H1 (cell line): ENCODE data around the gene CHST1. TPM values are rescaled to one million over a fixed set of nuclear protein-coding genes. Genes with fewer than 3 reads are reported as not detected.

Source experiments
- CTCF ChIA-PET: fragments of 300-600 bp; sonication (Branson Sonifier 250); formaldehyde crosslinking; loops from one replicate; lab custom pipeline; 2021; ENCODE audit not compliant: partially characterized antibody; lab: Charles Lee
- POLR2A ChIA-PET: fragments of 300-600 bp; sonication (Branson Sonifier 250); formaldehyde crosslinking; loops from one replicate; lab custom pipeline; 2021; ENCODE audit warnings: inconsistent platforms; ENCODE audit not compliant: partially characterized antibody; lab: Charles Lee
- DNase-seq, 2 experiments: peaks; one replicate each; pipeline versions ENCODE4 v3.0.0 to v3.0.0-alpha.2; 2010 to 2022; ENCODE audit warnings: low spot score in 2 of 2, low read depth in 1 of 2, mixed read lengths in 1 of 2
- FAIRE-seq: peaks from 2 replicates; lab custom pipeline; 2011; peaks lifted over from hg19 to GRCh38; lab: Jason Lieb, UNC
- H2AFZ ChIP-seq: 2 replicates; pipeline ENCODE4 v1.8.1; 2012; ENCODE audit warnings: low read length, inconsistent platforms
- H2AK5ac ChIP-seq: 2 replicates; pipeline ENCODE4 v1.6.1; 2013; ENCODE audit warnings: low read depth, low read length
- H2BK120ac ChIP-seq: replicated peaks from 2 replicates; pipeline ENCODE3; 2013; ENCODE audit warnings: low read depth, low read length, inconsistent platforms
- H2BK12ac ChIP-seq: 2 replicates; pipeline ENCODE4 v1.6.1; 2013; ENCODE audit warnings: low read depth, low read length
- H2BK15ac ChIP-seq: 2 replicates; pipeline ENCODE4 v1.6.1; 2013; ENCODE audit warnings: low read length
- H2BK20ac ChIP-seq: 2 replicates; pipeline ENCODE4 v1.6.1; 2013; ENCODE audit warnings: low read length
- H2BK5ac ChIP-seq: 2 replicates; pipeline ENCODE4 v1.6.1; 2013; ENCODE audit warnings: low read depth, low read length
- H3K14ac ChIP-seq: 2 replicates; pipeline ENCODE4 v1.6.1; 2013; ENCODE audit warnings: inconsistent platforms; ENCODE audit not compliant: insufficient read length
- H3K18ac ChIP-seq: 2 replicates; pipeline ENCODE4 v1.6.1; 2013; ENCODE audit warnings: low read length; ENCODE audit errors: extremely low read depth
- H3K23ac ChIP-seq: 2 replicates; pipeline ENCODE4 v1.6.1; 2013; ENCODE audit warnings: inconsistent platforms; ENCODE audit not compliant: insufficient read length
- H3K23me2 ChIP-seq: 2 replicates; pipeline ENCODE4 v1.6.1; 2013; ENCODE audit warnings: low read depth, low read length
- H3K27ac ChIP-seq: 2 replicates; pipeline ENCODE4 v1.6.1; 2011; ENCODE audit warnings: low read depth, low read length, inconsistent platforms
- H3K27me3 ChIP-seq, 4 experiments: replicated peaks in 1 of 4; 1 replicate in 1 of 4; 2 replicates in 3 of 4; pipeline versions ENCODE4 v1.6.1 to v1.8.1; 2011 to 2013; ENCODE audit warnings: low read length in 3 of 4, mild to moderate bottlenecking in 3 of 4, inconsistent platforms in 2 of 4, mixed read lengths in 2 of 4, moderate library complexity in 1 of 4; ENCODE audit not compliant: control insufficient read depth in 3 of 4, insufficient read depth in 3 of 4; ENCODE audit errors: extremely low read depth in 1 of 4
- H3K36me3 ChIP-seq, 4 experiments: 2 replicates each; pipeline versions ENCODE4 v1.6.1 to v1.8.1; 2011 to 2013; ENCODE audit warnings: mild to moderate bottlenecking in 4 of 4, low read length in 3 of 4, moderate library complexity in 2 of 4, control low read depth in 1 of 4, inconsistent platforms in 1 of 4; ENCODE audit not compliant: insufficient read depth in 4 of 4, control insufficient read depth in 2 of 4
- H3K4ac ChIP-seq: replicated peaks from 2 replicates; pipeline ENCODE3; 2013; ENCODE audit warnings: low read length, low read depth, mixed read lengths, inconsistent platforms; ENCODE audit not compliant: insufficient read length
- H3K4me1 ChIP-seq, 4 experiments: replicated peaks in 1 of 4; 1 replicate in 1 of 4; 2 replicates in 3 of 4; pipeline versions ENCODE4 v1.6.1 to v1.8.1; 2011 to 2013; ENCODE audit warnings: low read length in 3 of 4, inconsistent platforms in 2 of 4, mixed read lengths in 1 of 4; ENCODE audit not compliant: insufficient read depth in 4 of 4, control insufficient read depth in 3 of 4
- H3K4me2 ChIP-seq, 2 experiments: 2 replicates each; pipeline versions ENCODE4 v1.6.1 to v1.8.1; 2011 to 2013; ENCODE audit warnings: low read depth in 2 of 2, low read length in 2 of 2, control low read depth in 1 of 2, inconsistent platforms in 1 of 2, mild to moderate bottlenecking in 1 of 2; ENCODE audit not compliant: insufficient read depth in 1 of 2
- H3K4me3 ChIP-seq, 4 experiments: fragments of 200-600, 300-600 bp in 1 of 4; sonication (generic), shearing (Covaris generic), sonication (Bioruptor Twin) in 1 of 4; 2 replicates each; pipeline versions ENCODE4 v1.5.1 to v1.8.1; 2011 to 2016; ENCODE audit warnings: low read length in 4 of 4, low read depth in 3 of 4, control low read depth in 2 of 4, inconsistent platforms in 2 of 4, mild to moderate bottlenecking in 2 of 4, mixed read lengths in 1 of 4, moderate library complexity in 1 of 4; ENCODE audit not compliant: insufficient read depth in 2 of 4; ENCODE audit errors: extremely low read depth in 1 of 4
- H3K56ac ChIP-seq: replicated peaks from 2 replicates; pipeline ENCODE3; 2013; ENCODE audit warnings: low read depth, mild to moderate bottlenecking, mixed read lengths, low read length, inconsistent platforms; ENCODE audit not compliant: insufficient read length
- H3K79me1 ChIP-seq: 2 replicates; pipeline ENCODE4 v1.6.1; 2013; ENCODE audit warnings: low read depth, low read length, control low read depth
- H3K79me2 ChIP-seq, 2 experiments: 2 replicates each; pipeline versions ENCODE4 v1.6.1 to v1.8.1; 2012 to 2013; ENCODE audit warnings: low read length in 2 of 2, mild to moderate bottlenecking in 2 of 2, inconsistent platforms in 1 of 2; ENCODE audit not compliant: insufficient read depth in 2 of 2, control insufficient read depth in 1 of 2
- H3K9ac ChIP-seq, 4 experiments: replicated peaks in 1 of 4; 1 replicate in 1 of 4; 2 replicates in 3 of 4; pipeline versions ENCODE4 v1.6.1 to v1.8.1; 2011 to 2013; ENCODE audit warnings: low read depth in 3 of 4, low read length in 3 of 4, control low read depth in 2 of 4, mild to moderate bottlenecking in 2 of 4, moderate library complexity in 2 of 4, inconsistent platforms in 1 of 4; ENCODE audit errors: extremely low read depth in 1 of 4
- H3K9me3 ChIP-seq, 2 experiments: 2 replicates each; pipeline versions ENCODE4 v1.6.1 to v1.8.1; 2012 to 2013; ENCODE audit warnings: mild to moderate bottlenecking in 2 of 2, moderate library complexity in 2 of 2, control low read depth in 1 of 2, inconsistent platforms in 1 of 2, low read depth in 1 of 2, low read length in 1 of 2, mixed read lengths in 1 of 2; ENCODE audit not compliant: insufficient read depth in 2 of 2
- H4K20me1 ChIP-seq, 2 experiments: replicated peaks in 1 of 2; 2 replicates each; pipeline versions ENCODE3 to v1.8.1; 2011 to 2013; ENCODE audit warnings: inconsistent platforms in 2 of 2, low read length in 2 of 2, mild to moderate bottlenecking in 1 of 2; ENCODE audit not compliant: insufficient read depth in 2 of 2, control insufficient read depth in 1 of 2
- H4K5ac ChIP-seq: 2 replicates; pipeline ENCODE4 v1.6.1; 2013; ENCODE audit warnings: low read length, low read depth, mixed read lengths, inconsistent platforms; ENCODE audit not compliant: insufficient read length
- H4K8ac ChIP-seq: 2 replicates; pipeline ENCODE4 v1.8.0; 2013; ENCODE audit warnings: mild to moderate bottlenecking, moderate library complexity, low read length, inconsistent platforms; ENCODE audit not compliant: insufficient read depth; ENCODE audit errors: extremely low read depth
- H4K91ac ChIP-seq: replicated peaks from 2 replicates; pipeline ENCODE3; 2013; ENCODE audit warnings: low read length, mixed read lengths, inconsistent platforms; ENCODE audit not compliant: insufficient read length
- BACH1 ChIP-seq: IDR thresholded peaks from 2 replicates; pipeline ENCODE4 v1.6.1; 2012; ENCODE audit warnings: low read length, improper control_type of control experiment
- FOSL1 ChIP-seq: IDR thresholded peaks from 2 replicates; pipeline ENCODE4 v1.6.1; 2011; ENCODE audit warnings: mild to moderate bottlenecking, low read depth, low read length, moderate library complexity; ENCODE audit not compliant: insufficient read depth
- MAFK ChIP-seq: IDR thresholded peaks from 2 replicates; pipeline ENCODE4 v1.6.1; 2012; ENCODE audit warnings: low read depth, mild to moderate bottlenecking, improper control_type of control experiment, low read length
- RAD21 ChIP-seq, 2 experiments: IDR thresholded peaks in 1 of 2; conservative IDR thresholded peaks in 1 of 2; 2 replicates each; pipeline ENCODE4 v1.6.1; 2011; ENCODE audit warnings: low read depth in 2 of 2, low read length in 2 of 2, improper control_type of control experiment in 1 of 2, inconsistent platforms in 1 of 2, mild to moderate bottlenecking in 1 of 2, moderate library complexity in 1 of 2
- SP2 ChIP-seq: IDR thresholded peaks from 2 replicates; pipeline ENCODE4 v1.6.1; 2012; ENCODE audit warnings: mild to moderate bottlenecking, low read length, inconsistent platforms
- SRF ChIP-seq: IDR thresholded peaks from 2 replicates; pipeline ENCODE4 v1.6.1; 2011; ENCODE audit warnings: mild to moderate bottlenecking, low read depth, low read length, moderate library complexity
- TAF7 ChIP-seq: optimal IDR thresholded peaks from 2 replicates; pipeline ENCODE3; 2011; ENCODE audit warnings: low read depth, mild to moderate bottlenecking, inconsistent platforms, low read length, moderate library complexity, borderline replicate concordance
- WGBS, 2 experiments: shearing (Covaris generic) in 1 of 2; methylation state at CpG; one replicate each; pipeline versions ENCODE4 v1.1.6 to v1.1.7; 2013 to 2015; ENCODE audit warnings: low lambda C conversion rate in 2 of 2, mixed read lengths in 2 of 2, inconsistent platforms in 1 of 2, low coverage in 1 of 2, missing lambda C conversion rate in 1 of 2; ENCODE audit not compliant: insufficient replicate concordance in 2 of 2, insufficient coverage in 1 of 2, insufficient read length in 1 of 2; ENCODE audit errors: extremely low coverage in 1 of 2, missing lambda C conversion rate in 1 of 2; 5-methylcytosine and 5-hydroxymethylcytosine counted together
- polyA plus RNA-seq, 7 experiments: library from polyadenylated mRNA; depleted of rRNA in 3 of 7; stranded (reverse) in 5 of 7; unstranded in 2 of 7; fragments of >200 nt in 5 of 7; fragments of 200-250 nt in 2 of 7; gene quantifications; 1 replicate in 5 of 7; 2 replicates in 1 of 7; 4 replicates in 1 of 7; pipeline versions ENCODE4 v1.2.1 to v1.2.3, GENCODE V29; 2011 to 2013; ENCODE audit warnings: missing spikeins in 2 of 7, mixed read lengths in 2 of 7
- total RNA-seq: library from RNA; stranded (reverse); fragmentation: NEBNext Ultra II Directional; extraction: Animal tissue kit (Norgen Biotek cat#: 25700); gene quantifications from 2 replicates; pipeline ENCODE4 v1.2.1, GENCODE V29; 2021

CHST1 gene
- total and polyA plus RNA-seq, 2 of the 8 experiments (the other 6 are each of a cell fraction or from before 2014, with no cell fraction given), result 1.6 to 3.8 TPM

- peaks cover 2% of the 10 kb centered on the region in 2 experiments for H4K20me1 ChIP-seq
- H2BK5ac ChIP-seq, result no peak overlapping the region
- peak overlapping the region; percentile 50; the same call in 1 of the 2 replicates for H2BK12ac ChIP-seq
- no peak overlapping the region for H2BK15ac ChIP-seq
- H3K9me3 ChIP-seq, result no peaks in the 10 kb centered on the region
- peaks cover 11 to 46% (median 37%) of the 10 kb centered on the region in 4 experiments for H3K27me3 ChIP-seq
- H3K56ac ChIP-seq, result no peak overlapping the region
- ChIA-PET CTCF (interaction anchor here (0.6 to 5.8 kb wide), 4 partner anchors 9 to 106 kb away, joined by 3 to 48 read pairs (median 5); no protein-coding TSS in a partner anchor), POLR2A (no interaction called here)
- no peak overlapping the region for H2BK20ac ChIP-seq
- H3K4ac ChIP-seq, result no peak overlapping the region
- TF ChIP-seq MAFK (no peak), FOSL1 (no peak), SP2 (no peak), SRF (no peak), RAD21 (IDR thresholded peaks at IDR 0.05 in 1 of 2, conservative IDR thresholded peaks at IDR 0.05 in 1 of 2; ENCODE audit: low read depth in 2 of 2, low read length in 2 of 2) (no peak), TAF7 (no peak), BACH1 (no peak)
- no peak overlapping the region for H2BK120ac ChIP-seq
- peak overlapping the region in 3 of 4 experiments; percentile 9 to 78 (median 52); a peak in 5 of 8 replicates for H3K4me3 ChIP-seq
- H3K27ac ChIP-seq, result no peak overlapping the region; the same call in 1 of the 2 replicates
- peak overlapping the region; percentile 66 to 74 for H3K4me2 ChIP-seq
- H3K79me2 ChIP-seq, result no peaks in the 10 kb centered on the region
- no peaks in the 10 kb centered on the region for H3K79me1 ChIP-seq
- no peak overlapping the region for H4K91ac ChIP-seq
- no peak overlapping the region for H2AFZ ChIP-seq
- H3K18ac ChIP-seq, result no peak overlapping the region
- 50% methylated on average over 7 of the region's 10 CpGs; no CpG with 5 or more reads in 1 of the 2 experiments for WGBS, 2 experiments
- no peak overlapping the region for H4K5ac ChIP-seq
- H4K8ac ChIP-seq, result no peak overlapping the region
- peaks cover 12% of the 10 kb centered on the region; the same call in 1 of the 2 replicates for H3K23me2 ChIP-seq
- H3K14ac ChIP-seq, result no peak overlapping the region
- H3K4me1 ChIP-seq, result peaks cover 0 to 17% (median 11%) of the 10 kb centered on the region in 4 experiments; a peak in 6 of 7 replicates
- DNase-seq (peak in 1 of 2 experiments; percentile 65), FAIRE-seq (no peak)
- no peak overlapping the region for H3K9ac ChIP-seq
- H3K23ac ChIP-seq, result no peak overlapping the region
- H3K36me3 ChIP-seq, result no peaks in the 10 kb centered on the region
- no peak overlapping the region for H2AK5ac ChIP-seq
Observed at GRCh38 chr11:45665933-45666647, 668 bp upstream of the CHST1 start.
